CD4-positive, alpha-beta T cell treated with Interleukin-2 at 100 ng/mL for 4 hours (primary cell): ENCODE measurements around the gene FMNL3.
"Not testable (repeated sequence)": the region's sequence is repeated elsewhere in the genome, so short reads cannot be mapped to it uniquely, and the experiment has no call there.

ENCODE experiments used
- DNase-seq: peaks from one replicate; pipeline ENCODE4 v3.0.0-alpha.2; 2020; ENCODE audit warnings: low spot score

Gene FMNL3

GRCh38 chr12:49707128-49707811 is at the start of gene FMNL3:
FMNL3 (minus strand) TSS chr12:49707405; CDS start chr12:49707180, 225 bp downstream.
- DNase-seq: peak; percentile 99

- no peak for DNase-seq
Measured at GRCh38 chr12:49750996-49751393, 43.8 kb upstream of the FMNL3 start.

- peak; percentile 65 for DNase-seq
Measured at GRCh38 chr12:49750027-49750995, 43.1 kb upstream of the FMNL3 start.

- no peak for DNase-seq
Measured at GRCh38 chr12:49748800-49749199, 41.6 kb upstream of the FMNL3 start.

GRCh38 chr12:49748306-49748705 is 41.1 kb upstream of the FMNL3 start:
- DNase-seq: no peak

- no peak for DNase-seq
Measured at GRCh38 chr12:49744363-49744885, 37.2 kb upstream of the FMNL3 start.

GRCh38 chr12:49741882-49742620 is 34.8 kb upstream of the FMNL3 start:
- peak; percentile 90 for DNase-seq

- peak; percentile 100 for DNase-seq
Measured at GRCh38 chr12:49740930-49741881, 34.0 kb upstream of the FMNL3 start, which contains the start of gene TMBIM6. TMBIM6 (plus strand) TSS chr12:49741557; CDS start chr12:49752494, 10,937 bp downstream.

GRCh38 chr12:49740277-49740676 is 33.1 kb upstream of the FMNL3 start:
- DNase-seq: not testable (repeated sequence)

GRCh38 chr12:49738721-49739120 is 31.5 kb upstream of the FMNL3 start:
- not testable (repeated sequence) for DNase-seq

GRCh38 chr12:49734900-49735299 is 27.7 kb upstream of the FMNL3 start:
- not testable (repeated sequence) for DNase-seq

GRCh38 chr12:49733219-49734017 is 26.2 kb upstream of the FMNL3 start:
- DNase-seq: no peak

- DNase-seq: no peak
Measured at GRCh38 chr12:49730568-49731101, 23.4 kb upstream of the FMNL3 start.

GRCh38 chr12:49730050-49730449 is 22.8 kb upstream of the FMNL3 start:
- no peak for DNase-seq

- DNase-seq: no peak
Measured at GRCh38 chr12:49728446-49728845, 21.2 kb upstream of the FMNL3 start.

- not testable (repeated sequence) for DNase-seq
Measured at GRCh38 chr12:49721355-49721754, 14.2 kb upstream of the FMNL3 start.

- DNase-seq: no peak
Measured at GRCh38 chr12:49720214-49720613, 13.0 kb upstream of the FMNL3 start.

GRCh38 chr12:49717800-49718199 is 10.6 kb upstream of the FMNL3 start:
- not testable (repeated sequence) for DNase-seq

- DNase-seq: no peak
Measured at GRCh38 chr12:49716553-49716952, 9.3 kb upstream of the FMNL3 start.

GRCh38 chr12:49713952-49714351 is 6.7 kb upstream of the FMNL3 start:
- not testable (repeated sequence) for DNase-seq
